Lower leg skin (tissue), 3 donors: ENCODE data around the gene CNGA1.

Source experiments
- POLR2A ChIP-seq, 2 donors: fragments of 450-650 bp; IDR thresholded peaks; one replicate each; pipeline ENCODE4 v1.6.1; 2016 to 2017; ENCODE audit warnings: antibody characterized with exemption in 2 of 2, mild to moderate bottlenecking in 1 of 2, moderate library complexity in 1 of 2
- TF ChIP-seq, protein P1 (sequence below), 3 donors: fragments of 450-650 bp; IDR thresholded peaks; one replicate each; pipeline ENCODE4 v1.5.1; 2016; ENCODE audit warnings: antibody characterized with exemption in 3 of 3, mild to moderate bottlenecking in 3 of 3, moderate library complexity in 2 of 3

GRCh38 chr4:48015216-48015615 is 1.3 kb downstream of the CNGA1 start:
- TF ChIP-seq, protein P1, sequence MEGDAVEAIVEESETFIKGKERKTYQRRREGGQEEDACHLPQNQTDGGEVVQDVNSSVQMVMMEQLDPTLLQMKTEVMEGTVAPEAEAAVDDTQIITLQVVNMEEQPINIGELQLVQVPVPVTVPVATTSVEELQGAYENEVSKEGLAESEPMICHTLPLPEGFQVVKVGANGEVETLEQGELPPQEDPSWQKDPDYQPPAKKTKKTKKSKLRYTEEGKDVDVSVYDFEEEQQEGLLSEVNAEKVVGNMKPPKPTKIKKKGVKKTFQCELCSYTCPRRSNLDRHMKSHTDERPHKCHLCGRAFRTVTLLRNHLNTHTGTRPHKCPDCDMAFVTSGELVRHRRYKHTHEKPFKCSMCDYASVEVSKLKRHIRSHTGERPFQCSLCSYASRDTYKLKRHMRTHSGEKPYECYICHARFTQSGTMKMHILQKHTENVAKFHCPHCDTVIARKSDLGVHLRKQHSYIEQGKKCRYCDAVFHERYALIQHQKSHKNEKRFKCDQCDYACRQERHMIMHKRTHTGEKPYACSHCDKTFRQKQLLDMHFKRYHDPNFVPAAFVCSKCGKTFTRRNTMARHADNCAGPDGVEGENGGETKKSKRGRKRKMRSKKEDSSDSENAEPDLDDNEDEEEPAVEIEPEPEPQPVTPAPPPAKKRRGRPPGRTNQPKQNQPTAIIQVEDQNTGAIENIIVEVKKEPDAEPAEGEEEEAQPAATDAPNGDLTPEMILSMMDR (IDR thresholded peaks at IDR 0.05) = no peak
- no peak for TF ChIP-seq POLR2A (IDR thresholded peaks at IDR 0.05)
